HG03175 (cell line): ENCODE data around the gene KCNJ10.

Experiments
- ATAC-seq: cut with Tn5 transposase; IDR thresholded peaks from one replicate; pipeline ENCODE4 v1.9.1; 2021; ENCODE audit warnings: mild to moderate bottlenecking, moderate library complexity; ENCODE audit not compliant: unreplicated experiment

KCNJ10 gene

DNA sequence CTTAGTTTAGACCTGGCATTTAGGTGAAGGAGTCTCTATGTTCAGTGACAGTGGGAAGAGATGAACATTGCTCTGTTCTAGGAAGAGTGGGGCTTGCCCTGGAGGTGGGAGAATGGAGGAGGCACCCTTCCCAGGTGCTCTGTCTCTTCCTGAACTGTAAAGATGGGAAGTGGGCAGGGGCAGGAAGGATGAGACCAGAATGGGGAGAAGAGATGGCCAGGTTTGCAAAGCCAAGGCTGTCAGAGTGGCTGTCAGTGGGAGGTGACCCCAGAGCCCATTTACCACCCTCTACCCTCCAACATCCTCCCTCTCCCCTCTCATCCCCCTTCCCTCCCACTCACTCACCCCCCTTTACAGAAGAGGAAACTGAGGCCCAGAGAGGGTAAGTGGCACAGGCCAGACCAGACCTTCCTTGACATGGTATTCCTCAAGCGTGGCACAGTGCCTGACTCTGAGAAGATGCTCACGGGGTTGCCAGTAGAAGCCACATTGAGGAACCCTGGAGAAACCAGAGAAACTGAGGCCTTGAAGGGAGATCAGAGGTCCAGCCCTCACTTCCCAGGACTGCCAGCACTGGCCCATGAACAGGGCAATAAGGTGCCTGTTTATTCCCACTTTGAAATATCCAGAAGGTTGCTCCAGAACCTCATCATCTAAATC lies 29.9 kb upstream of the KCNJ10 start:
- ATAC-seq, result no peak

DNA sequence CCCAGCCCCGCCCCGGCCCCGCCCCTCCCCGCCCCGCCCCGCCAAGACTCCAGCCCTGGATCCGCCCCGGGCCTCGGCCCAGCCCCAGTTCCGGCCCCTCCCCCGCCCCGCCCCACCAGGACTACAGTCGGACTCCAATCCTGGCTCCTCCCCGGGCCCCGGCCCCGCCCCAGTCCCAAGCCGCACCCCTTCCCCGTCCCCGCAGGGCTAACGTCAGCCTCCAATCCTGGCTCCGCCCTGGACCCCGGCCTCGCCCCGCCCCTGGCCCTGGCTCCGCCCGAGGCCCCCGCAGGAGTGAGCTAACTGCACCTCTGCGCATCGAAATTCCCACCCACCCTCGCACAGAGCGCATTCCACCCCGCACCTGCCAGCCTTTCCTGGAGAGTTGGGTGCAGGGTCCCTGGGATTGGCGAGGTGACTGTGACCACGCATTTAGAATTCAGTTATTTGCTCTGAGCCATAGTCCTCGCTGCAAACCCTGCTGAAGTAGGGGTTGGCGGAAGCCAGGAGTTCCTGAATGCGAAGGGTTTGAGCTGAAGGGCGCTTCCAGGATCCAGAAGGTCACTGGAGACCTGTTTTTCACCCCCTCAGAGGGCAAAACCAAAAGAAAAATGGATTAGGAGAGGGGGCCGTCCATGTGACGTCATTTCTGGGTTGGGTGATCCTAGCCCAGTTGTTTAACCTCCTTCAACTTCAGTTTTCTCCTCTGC lies 29.0 kb upstream of the KCNJ10 start:
- ATAC-seq, result peak; percentile 84

DNA sequence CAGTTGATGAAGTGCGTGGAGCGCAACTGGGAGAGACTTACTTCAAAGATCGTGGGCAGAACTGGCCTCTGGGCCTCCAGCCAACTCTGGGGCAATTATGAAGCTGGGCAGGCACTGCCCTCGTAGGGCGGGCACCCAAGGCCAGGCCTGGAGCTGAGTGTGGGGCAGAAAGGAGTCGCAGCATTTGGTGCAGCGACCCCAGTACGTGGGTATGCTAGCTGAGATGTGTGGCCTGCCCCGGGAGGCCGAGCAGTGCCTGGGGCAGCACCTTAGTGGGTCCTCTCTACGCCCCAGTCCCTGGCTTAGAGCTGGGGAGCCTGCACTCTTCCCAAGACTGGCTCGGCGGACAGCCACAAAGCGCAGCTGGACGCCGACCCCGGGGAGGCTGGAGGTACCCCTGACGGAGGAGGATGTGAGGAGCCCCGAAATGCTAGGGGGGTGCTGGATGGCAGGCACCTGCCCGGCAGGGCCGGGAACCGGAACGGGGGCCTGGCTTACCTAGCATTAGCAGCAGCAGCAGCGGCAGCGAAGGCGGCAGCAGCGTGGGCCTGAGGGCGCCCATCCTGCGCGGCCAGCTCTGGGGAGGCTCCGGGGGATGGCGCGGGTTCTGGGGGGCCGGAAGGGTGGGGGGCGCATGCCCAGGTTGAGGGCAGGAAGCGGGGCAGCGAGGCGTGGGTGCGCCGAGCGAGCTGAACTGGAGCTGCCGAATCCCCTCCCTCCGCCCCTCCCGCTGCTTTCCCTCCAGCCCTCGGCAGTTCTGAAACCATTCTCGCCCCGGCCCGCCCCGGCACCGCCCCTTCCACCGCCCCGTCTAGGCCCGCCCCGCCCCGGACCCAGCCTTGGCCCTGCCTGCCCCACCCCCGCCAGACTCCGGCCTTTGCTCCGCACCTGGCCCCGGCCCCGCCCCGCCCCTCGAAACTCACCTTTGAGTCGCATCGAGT lies 28.2 kb upstream of the KCNJ10 start, which contains the start of gene IGSF8:
TSS of gene IGSF8 (minus strand) at position 709 of the 941 bp plus-strand sequence. CDS start at position 562, 147 bp downstream.
- peak; percentile 44 for ATAC-seq

DNA sequence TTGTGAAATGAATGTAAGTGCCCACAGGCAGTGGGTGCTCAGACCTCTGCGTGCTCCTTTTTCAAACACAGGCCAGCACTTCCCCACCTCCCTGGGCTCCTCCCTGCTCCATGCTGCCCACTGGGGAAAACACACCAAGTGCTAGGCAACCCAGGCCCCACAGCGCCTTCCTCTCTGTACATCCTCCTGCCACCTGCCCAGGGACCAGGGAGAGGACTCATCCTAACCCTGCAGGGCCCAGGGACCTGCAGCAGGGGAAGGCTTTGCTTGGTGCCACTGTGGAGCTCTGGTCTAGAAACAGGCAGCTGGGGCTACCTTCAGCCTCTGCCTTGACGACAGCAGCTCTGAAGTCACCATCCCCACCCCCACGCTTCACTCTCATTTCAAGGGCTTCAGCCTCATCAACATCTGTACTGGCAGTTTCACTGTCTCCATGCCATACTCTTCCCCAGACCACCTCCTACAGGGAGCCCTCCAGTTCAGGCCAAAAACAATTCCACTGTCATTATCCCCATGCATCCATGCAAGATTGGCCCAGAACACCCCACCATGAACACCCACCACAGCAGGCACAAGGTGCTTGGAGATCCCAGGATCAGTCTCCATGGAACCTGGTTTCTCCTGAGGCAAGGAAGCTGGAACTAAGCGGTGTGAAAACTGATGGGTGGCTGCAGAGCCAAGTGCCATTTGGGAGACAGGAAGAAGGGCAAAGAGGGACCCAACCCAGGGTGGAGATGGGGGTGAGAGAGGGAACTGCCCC lies 27.4 kb upstream of the KCNJ10 start:
- no peak for ATAC-seq

DNA sequence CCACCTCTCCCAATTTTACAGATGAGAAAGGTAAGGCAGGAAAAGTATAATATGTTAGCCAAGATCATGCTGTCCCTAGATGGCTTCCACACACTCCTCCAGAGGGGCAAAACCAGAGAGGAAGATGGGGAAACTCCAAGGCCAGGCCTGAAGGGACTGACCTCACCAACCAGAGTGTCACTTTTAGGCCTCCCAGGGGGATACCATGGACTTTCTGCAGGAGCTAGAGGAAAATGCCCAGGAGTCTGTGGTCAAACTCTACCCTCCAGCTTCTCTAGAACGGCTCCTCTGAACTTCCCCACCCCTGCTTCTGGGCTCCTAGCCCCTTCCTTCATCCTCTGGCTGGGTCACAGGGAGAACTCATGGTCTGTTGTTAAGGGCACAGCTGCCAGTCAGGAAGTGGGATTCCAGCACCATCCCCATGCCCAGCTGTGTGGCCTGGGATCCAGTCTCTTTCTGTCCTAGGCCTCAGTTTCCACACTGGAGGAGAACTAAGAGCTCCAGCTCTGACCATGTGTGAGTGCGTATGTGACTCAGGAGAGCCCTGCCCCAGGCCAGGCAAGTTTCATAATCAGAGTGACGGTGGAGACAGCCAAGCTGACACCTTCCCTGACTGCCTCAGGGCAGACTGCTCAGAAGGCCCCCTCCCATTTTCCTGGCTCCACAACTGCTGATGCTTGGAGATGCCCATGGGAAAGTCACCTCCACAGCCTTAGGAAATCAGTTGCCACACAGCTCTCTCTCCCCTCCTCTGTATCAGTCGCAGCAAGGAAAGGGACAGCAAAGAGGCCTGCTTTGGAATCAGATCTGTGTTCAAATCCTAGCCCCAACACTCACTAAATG lies 26.5 kb upstream of the KCNJ10 start:
- ATAC-seq, result no peak

GRCh38 chr1:160095382-160096105 lies 25.6 kb upstream of the KCNJ10 start:
- ATAC-seq, result no peak

- no peak for ATAC-seq
Measured at GRCh38 chr1:160094806-160095205, 24.8 kb upstream of the KCNJ10 start.

- ATAC-seq, result no peak
Measured at GRCh38 chr1:160094291-160094625, 24.3 kb upstream of the KCNJ10 start.

- no peak for ATAC-seq
Measured at GRCh38 chr1:160093624-160094290, 23.8 kb upstream of the KCNJ10 start.

DNA sequence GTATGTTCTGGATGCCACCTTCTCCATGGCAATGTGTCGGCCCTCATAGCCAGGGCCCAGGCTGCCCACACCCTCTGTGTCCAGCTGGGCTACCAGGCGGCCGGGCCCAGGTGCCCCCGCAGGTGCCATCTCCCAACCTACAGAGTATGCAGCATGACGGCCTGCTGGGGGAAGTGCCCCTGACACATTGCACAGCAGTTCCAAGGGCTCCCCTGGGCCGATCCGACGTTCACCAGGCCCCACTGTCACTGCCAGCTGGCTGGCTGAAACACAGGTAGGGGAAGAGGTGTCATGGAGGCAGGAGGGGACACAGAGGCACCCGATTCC lies 23.1 kb upstream of the KCNJ10 start:
- no peak for ATAC-seq

DNA sequence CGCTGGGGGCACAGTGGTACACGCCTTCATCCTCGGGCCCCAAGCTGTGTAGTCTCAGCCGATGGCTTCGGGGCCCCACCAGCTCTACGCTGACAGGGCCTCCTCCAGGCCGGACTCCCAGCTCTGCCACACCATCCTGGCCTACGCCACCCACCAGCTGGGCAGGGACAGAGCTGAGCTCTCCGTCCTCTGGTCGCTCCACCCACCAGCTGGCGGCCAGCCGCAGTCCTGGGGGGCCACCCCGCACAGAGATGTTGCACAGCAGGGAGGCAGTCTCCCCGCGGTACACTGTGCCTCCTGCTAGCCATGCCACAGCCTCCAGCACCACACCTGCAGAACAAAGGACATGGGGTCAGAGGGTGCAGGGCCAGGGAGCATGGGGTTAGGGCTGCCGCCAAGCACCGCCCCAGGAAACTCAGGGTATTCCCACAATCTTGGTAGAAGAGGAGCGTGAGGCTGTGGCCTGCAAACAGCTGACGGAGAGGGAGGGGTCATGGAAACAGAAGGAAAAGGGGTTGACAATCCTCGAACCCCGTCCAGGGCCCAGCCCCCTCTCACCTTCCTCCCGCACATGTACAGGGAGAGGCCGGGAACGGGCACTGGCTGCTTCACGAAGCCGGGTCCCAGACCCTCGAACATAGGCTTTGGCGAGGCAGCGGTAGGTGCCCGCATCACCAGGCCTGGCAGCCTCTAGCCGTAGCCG lies 22.6 kb upstream of the KCNJ10 start:
- ATAC-seq, result no peak

GRCh38 chr1:160091666-160092223 lies 21.8 kb upstream of the KCNJ10 start:
- ATAC-seq, result no peak

GRCh38 chr1:160090760-160091159 lies 20.8 kb upstream of the KCNJ10 start:
- ATAC-seq, result no peak

DNA sequence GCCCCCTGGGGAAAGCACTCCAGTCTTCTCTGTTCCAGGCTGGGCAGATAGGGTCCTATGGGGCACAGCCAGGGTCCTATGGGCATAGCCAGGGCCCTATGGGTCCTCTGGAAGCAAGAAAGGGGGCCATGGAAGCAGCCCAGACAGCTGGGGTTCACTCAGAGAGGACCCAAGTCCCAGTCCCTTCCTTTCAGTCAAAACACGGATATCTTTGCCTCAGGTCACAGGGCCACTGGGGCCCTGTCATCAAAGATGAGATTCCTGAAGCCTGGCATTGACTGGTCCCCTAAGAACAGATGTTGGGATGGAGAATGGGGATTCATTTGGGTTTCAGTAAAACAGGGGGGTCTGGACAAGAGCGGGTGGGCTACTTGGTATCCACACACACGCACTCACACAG lies 19.9 kb upstream of the KCNJ10 start:
- no peak for ATAC-seq

- no peak for ATAC-seq
Measured at GRCh38 chr1:160087118-160087662, 17.2 kb upstream of the KCNJ10 start.

DNA sequence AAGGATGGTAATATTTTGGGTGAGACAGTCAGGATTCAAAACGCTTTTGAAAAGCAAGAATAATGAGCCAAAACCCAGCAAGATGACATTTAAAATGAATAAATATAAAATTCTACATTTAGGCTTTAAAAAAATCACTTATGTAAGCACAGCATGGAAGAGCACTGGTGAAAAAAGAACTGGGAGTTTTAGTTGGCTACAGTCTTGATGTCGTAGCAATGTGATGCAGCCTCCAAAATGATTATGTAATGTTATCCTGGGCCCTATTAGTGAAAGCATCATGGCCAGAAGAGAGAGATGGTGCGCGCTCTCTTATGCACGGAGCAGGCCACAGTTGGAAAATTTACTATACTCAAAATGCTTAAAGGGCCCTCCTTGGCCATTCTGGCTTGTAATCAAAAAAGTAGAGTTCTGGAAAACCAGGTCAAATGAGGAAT lies 16.5 kb upstream of the KCNJ10 start:
- ATAC-seq, result no peak

DNA sequence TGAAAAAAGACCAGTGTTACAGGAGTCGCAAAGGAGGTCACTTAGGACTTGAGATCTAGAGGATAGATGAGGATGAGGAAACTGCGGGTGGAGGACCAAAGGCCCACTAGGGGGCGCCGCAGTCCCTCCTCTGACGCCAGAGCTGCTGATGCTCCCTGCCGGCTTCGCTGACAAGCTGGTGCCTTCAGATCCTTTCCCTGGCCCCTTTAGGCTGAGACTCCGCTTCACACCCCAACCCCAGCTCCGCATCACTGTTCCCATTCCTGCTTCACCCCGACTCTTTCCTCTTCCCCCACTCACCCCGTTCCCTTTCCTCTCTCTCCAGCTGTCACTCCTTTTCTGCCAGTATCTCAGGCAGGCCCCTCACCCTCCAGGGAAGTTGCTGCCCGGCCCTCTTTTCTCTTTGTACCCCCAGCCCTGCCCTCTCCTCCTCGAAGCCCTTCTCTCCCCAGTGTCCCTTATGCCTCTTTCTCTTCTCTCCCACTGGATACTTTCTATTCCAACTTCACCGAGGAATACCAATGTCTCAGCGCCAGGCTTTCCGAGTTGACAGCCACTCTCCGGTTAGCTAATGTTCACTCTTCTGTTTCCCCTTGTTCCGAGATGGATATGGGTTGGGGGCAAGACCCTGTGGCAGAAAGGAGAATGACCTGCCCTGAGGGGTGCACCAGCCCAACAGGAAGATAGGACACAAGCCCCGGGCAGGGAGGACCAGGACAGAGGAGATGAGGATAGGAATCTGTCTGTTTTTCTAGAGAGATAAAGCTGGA lies 15.9 kb upstream of the KCNJ10 start:
- ATAC-seq, result no peak
